GM03348 (cell line): ENCODE measurements around the gene RGP1.

Source experiments
- DNase-seq: peaks from one replicate; pipeline ENCODE4 v3.0.0; 2012; ENCODE audit warnings: low spot score

Gene RGP1

GRCh38 chr9:35748858-35749514, at the start of gene RGP1, which contains the start of gene GBA2:
Gene RGP1, plus strand, starts transcription at chr9:35749287. Its CDS starts 469 bp downstream, at chr9:35749756.
Gene GBA2, minus strand, starts transcription at chr9:35749228. Its CDS starts 524 bp downstream, at chr9:35748704.
- DNase-seq = peak; percentile 93

GRCh38 chr9:35700031-35700430, 49.1 kb upstream of the RGP1 start:
- no peak for DNase-seq

GRCh38 chr9:35700942-35701341, 48.1 kb upstream of the RGP1 start:
- no peak for DNase-seq

- DNase-seq = no peak
Observed at GRCh38 chr9:35702696-35703095, 46.4 kb upstream of the RGP1 start.

GRCh38 chr9:35703906-35704672, 45.0 kb upstream of the RGP1 start:
- no peak for DNase-seq

- DNase-seq = no peak
Observed at GRCh38 chr9:35705372-35705771, 43.7 kb upstream of the RGP1 start.

- no peak for DNase-seq
Observed at GRCh38 chr9:35705836-35706430, 43.2 kb upstream of the RGP1 start.

- DNase-seq = no peak
Observed at GRCh38 chr9:35706951-35707350, 42.1 kb upstream of the RGP1 start.

- DNase-seq = no peak
Observed at GRCh38 chr9:35708146-35708545, 40.9 kb upstream of the RGP1 start.

- no peak for DNase-seq
Observed at GRCh38 chr9:35710818-35711500, 38.1 kb upstream of the RGP1 start.

- no peak for DNase-seq
Observed at GRCh38 chr9:35711501-35712428, 37.3 kb upstream of the RGP1 start.

GRCh38 chr9:35712762-35713400, 36.2 kb upstream of the RGP1 start:
- DNase-seq = no peak

- DNase-seq = no peak
Observed at GRCh38 chr9:35713578-35713977, 35.5 kb upstream of the RGP1 start.

GRCh38 chr9:35714123-35714522, 35.0 kb upstream of the RGP1 start:
- no peak for DNase-seq

- DNase-seq = no peak
Observed at GRCh38 chr9:35714579-35715252, 34.4 kb upstream of the RGP1 start.

GRCh38 chr9:35716230-35716629, 32.9 kb upstream of the RGP1 start:
- DNase-seq = no peak

- no peak for DNase-seq
Observed at GRCh38 chr9:35717132-35717870, 31.8 kb upstream of the RGP1 start.

- DNase-seq = no peak
Observed at GRCh38 chr9:35718721-35719511, 30.2 kb upstream of the RGP1 start.

- DNase-seq = no peak
Observed at GRCh38 chr9:35719546-35719945, 29.5 kb upstream of the RGP1 start.
